ENCODE data around the gene IFRD2. TPM values are rescaled to one million over a fixed set of nuclear protein-coding genes. Genes with fewer than 3 reads are reported as not detected.

IFRD2 gene
- total and polyA plus RNA-seq, 7 donors, result 24.5 to 73.1 (median 51.8) TPM

- DNase-seq, result no peak
- H3K9me3 ChIP-seq, result no peaks in the 10 kb centered on the region
- TF ChIP-seq CTCF (IDR thresholded peaks at IDR 0.05) (no peak), POLR2A (IDR thresholded peaks at IDR 0.05) (no peak), EP300 (IDR thresholded peaks at IDR 0.05) (no peak), POLR2AphosphoS5 (IDR thresholded peaks at IDR 0.05) (no peak)
- WGBS, 2 donors, result 88 to 95% methylated on average over 4 of the region's 4 CpGs
- no peaks in the 10 kb centered on the region for H3K27me3 ChIP-seq
- peak overlapping the region; percentile 87 to 94 (median 90) for H3K27ac ChIP-seq
- intact Hi-C loops (cut with DNase I), result no loop called here
- no peak overlapping the region for H3K4me3 ChIP-seq
- H3K36me3 ChIP-seq, result no peaks in the 10 kb centered on the region
- peaks cover 0 to 99% (median 95%) of the 10 kb centered on the region in 4 donors for H3K4me1 ChIP-seq
Measured at GRCh38 chr3:50243543-50243895, 48.7 kb downstream of the IFRD2 start.

- no peaks in the 10 kb centered on the region for H3K36me3 ChIP-seq
- H3K27ac ChIP-seq, result peak overlapping the region; percentile 87 to 94 (median 90)
- H3K9me3 ChIP-seq, result no peaks in the 10 kb centered on the region
- TF ChIP-seq POLR2A (IDR thresholded peaks at IDR 0.05) (no peak), CTCF (IDR thresholded peaks at IDR 0.05) (no peak), POLR2AphosphoS5 (IDR thresholded peaks at IDR 0.05) (no peak), EP300 (IDR thresholded peaks at IDR 0.05) (no peak)
- intact Hi-C loops (cut with DNase I), result no loop called here
- peaks cover 0 to 99% (median 96%) of the 10 kb centered on the region in 4 donors for H3K4me1 ChIP-seq
- DNase-seq, result peak; percentile 84
- H3K27me3 ChIP-seq, result no peaks in the 10 kb centered on the region
- no peak overlapping the region for H3K4me3 ChIP-seq
- 35 to 57% methylated on average over 14 of the region's 14 CpGs for WGBS, 2 donors
Measured at GRCh38 chr3:50242851-50243542, 49.2 kb downstream of the IFRD2 start.

- peak overlapping the region; percentile 87 to 94 (median 90) for H3K27ac ChIP-seq
Measured at GRCh38 chr3:50242381-50242770, 49.9 kb downstream of the IFRD2 start.

GRCh38 chr3:50241713-50242380 is 50.4 kb downstream of the IFRD2 start:
- no peaks in the 10 kb centered on the region for H3K36me3 ChIP-seq
- intact Hi-C loops (cut with DNase I), result no loop called here
- DNase-seq, result no peak
- no peaks in the 10 kb centered on the region for H3K27me3 ChIP-seq
- peak overlapping the region; percentile 87 to 94 (median 90) for H3K27ac ChIP-seq
- 58 to 67% methylated on average over 7 of the region's 7 CpGs for WGBS, 2 donors
- H3K9me3 ChIP-seq, result no peaks in the 10 kb centered on the region
- H3K4me3 ChIP-seq, result no peak overlapping the region
- H3K4me1 ChIP-seq, result peaks cover 0 to 98% (median 86%) of the 10 kb centered on the region in 4 donors
- no peak for TF ChIP-seq POLR2AphosphoS5 (IDR thresholded peaks at IDR 0.05)
- TF ChIP-seq EP300 (IDR thresholded peaks at IDR 0.05), result no peak
- TF ChIP-seq CTCF (IDR thresholded peaks at IDR 0.05), result no peak
- TF ChIP-seq POLR2A (IDR thresholded peaks at IDR 0.05), result no peak

More at GRCh38 chr3:50242381-50242770, 49.9 kb downstream of the IFRD2 start:
- intact Hi-C loops (cut with DNase I), result no loop called here
- Histone ChIP-seq H3K27me3 (no peaks in the 10 kb centered on the region), H3K36me3 (no peaks in the 10 kb centered on the region), H3K4me3 (no peak overlapping the region), H3K4me1 (peaks cover 0 to 98% (median 91%) of the 10 kb centered on the region in 4 donors), H3K9me3 (no peaks in the 10 kb centered on the region)
- DNase-seq, result no peak
- TF ChIP-seq EP300 (IDR thresholded peaks at IDR 0.05) (no peak), POLR2AphosphoS5 (IDR thresholded peaks at IDR 0.05) (no peak), POLR2A (IDR thresholded peaks at IDR 0.05) (no peak), CTCF (IDR thresholded peaks at IDR 0.05) (no peak)
- 16 to 22% methylated on average over 3 of the region's 3 CpGs for WGBS, 2 donors

Measured in sigmoid colon (tissue), 7 donors.